HG02610 (cell line): ENCODE results near the gene DPAGT1.
"Not testable (repeated sequence)": the region's sequence is repeated elsewhere in the genome, so short reads cannot be mapped to it uniquely, and the experiment has no call there.

Source experiments
- ATAC-seq: cut with Tn5 transposase; IDR thresholded peaks from one replicate; pipeline ENCODE4 v1.9.1; 2021; ENCODE audit warnings: mild to moderate bottlenecking, moderate library complexity; ENCODE audit not compliant: unreplicated experiment

DPAGT1 gene

DNA sequence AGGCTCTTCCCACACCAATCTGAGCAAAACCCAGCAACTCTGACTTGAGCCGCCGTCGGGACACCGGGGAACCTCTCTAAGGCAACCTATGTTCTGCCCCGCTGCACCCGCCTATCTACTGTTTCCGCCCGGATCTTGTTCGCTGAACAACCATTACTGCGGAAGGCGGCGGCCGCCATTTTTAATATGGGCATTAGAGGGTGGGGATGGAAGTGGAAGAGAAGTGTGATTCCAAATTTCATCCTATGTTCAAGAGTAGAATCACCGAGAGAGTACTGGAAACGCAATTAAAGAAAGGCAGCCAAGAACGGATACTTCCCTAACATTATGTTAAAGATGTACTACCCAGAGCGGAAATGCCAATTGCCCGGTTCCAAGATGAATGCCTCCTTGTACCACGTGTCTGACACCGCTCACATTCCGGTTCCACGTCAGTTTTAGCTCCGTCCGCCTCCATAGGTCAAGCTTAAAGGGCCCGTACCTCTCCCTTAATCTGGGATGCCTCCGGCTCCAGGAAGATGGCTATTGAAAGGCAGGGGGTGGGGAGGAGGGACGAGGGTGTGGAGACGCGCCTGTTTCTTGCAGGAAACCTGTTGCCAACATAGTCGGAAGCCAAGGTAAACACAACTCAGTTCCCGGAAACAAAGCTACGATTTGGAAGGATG, at the start of gene DPAGT1:
Gene DPAGT1, minus strand, starts transcription at position 95 of the 665 bp plus-strand sequence. CDS start 198 bp downstream, outside the sequence.
- peak; percentile 82 for ATAC-seq

DNA sequence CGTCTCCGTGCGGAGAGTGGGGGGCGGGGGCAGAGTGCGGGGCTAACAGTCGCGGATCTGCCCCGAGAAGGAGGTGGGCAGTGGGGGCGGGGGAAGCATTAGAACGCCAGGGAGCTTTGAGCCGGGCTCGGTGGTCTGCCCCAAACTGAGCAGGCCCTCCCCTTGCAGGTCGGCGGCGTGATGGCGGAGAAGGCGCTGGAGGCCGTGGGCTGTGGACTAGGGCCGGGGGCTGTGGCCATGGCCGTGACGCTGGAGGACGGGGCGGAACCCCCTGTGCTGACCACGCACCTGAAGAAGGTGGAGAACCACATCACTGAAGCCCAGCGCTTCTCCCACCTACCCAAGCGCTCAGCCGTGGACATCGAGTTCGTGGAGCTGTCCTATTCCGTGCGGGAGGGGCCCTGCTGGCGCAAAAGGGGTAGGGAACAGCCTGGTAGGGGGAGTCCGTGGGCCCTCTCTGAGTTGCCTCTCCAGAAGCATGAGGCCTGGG, 48.2 kb upstream of the DPAGT1 start:
- ATAC-seq, result no peak

- no peak for ATAC-seq
These were observed 47.5 kb upstream of the DPAGT1 start, which contains the start of gene ABCG4 for GRCh38 chr11:119149018-119149785. ABCG4 (plus strand) TSS chr11:119149052; CDS start chr11:119149966, 914 bp downstream.

- ATAC-seq, result no peak
These were observed 47.0 kb upstream of the DPAGT1 start for GRCh38 chr11:119148720-119149017.

- no peak for ATAC-seq
These were observed 46.1 kb upstream of the DPAGT1 start for GRCh38 chr11:119147604-119148333.

DNA sequence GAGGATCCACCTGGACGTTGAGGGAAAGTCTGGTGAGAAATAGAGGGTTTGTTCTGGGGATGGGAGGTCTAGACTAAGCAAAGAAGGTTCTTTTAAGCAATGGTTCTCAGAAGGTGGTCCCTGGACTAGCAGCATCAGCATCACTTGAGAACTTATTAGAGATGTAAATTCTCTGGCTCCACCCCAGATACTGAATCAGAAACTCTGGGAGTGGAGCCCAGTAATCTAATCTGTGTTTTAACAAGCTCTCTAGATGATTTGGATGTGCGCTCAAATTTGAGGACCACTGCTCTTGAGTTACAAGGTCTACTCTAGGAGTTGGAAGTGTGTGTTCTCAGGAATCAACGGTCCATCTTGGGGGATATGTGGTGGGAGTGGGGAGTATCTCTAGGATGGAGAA, 43.9 kb upstream of the DPAGT1 start:
- ATAC-seq, result no peak

- no peak for ATAC-seq
These were observed 43.3 kb upstream of the DPAGT1 start for GRCh38 chr11:119144825-119145486.

DNA sequence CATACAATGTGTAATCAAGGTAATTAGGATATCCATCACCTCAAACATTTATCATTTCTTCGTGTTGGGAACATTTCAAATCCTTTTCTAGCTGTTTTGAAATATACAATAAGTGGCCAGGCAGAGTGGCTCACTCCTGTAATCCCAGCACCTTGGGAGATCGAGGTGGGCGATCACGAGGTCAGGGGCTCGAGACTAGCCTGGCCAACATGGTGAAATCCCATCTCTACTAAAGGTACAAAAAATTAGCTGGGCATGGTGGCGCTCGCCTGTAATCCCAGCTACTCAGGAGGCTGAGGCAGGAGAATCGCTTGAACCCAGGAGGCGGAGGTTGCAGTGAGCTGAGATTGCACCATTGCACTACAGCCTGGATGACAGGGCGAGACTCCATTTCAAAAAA, 37.6 kb upstream of the DPAGT1 start:
- ATAC-seq, result not testable (repeated sequence)

GRCh38 chr11:119134389-119134978, 32.8 kb upstream of the DPAGT1 start:
- no peak for ATAC-seq

DNA sequence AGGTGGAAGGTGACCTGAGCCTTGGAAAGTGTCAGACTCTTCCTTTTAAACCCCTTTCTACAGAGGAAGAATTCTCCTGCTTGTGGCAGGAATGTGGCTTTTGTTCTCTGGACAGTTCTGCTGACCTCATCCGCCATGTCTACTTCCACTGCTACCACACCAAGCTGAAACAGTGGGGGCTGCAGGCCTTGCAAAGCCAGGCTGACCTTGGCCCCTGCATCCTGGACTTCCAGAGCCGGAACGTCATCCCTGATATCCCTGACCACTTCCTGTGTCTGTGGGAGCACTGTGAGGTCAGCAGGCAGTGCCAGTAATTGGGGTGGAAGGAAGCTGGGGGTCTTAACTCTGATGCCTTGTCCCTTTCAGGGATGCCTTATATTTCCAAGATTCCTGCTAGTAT, 29.0 kb upstream of the DPAGT1 start:
- no peak for ATAC-seq

GRCh38 chr11:119126675-119127268, 25.1 kb upstream of the DPAGT1 start:
- no peak for ATAC-seq

DNA sequence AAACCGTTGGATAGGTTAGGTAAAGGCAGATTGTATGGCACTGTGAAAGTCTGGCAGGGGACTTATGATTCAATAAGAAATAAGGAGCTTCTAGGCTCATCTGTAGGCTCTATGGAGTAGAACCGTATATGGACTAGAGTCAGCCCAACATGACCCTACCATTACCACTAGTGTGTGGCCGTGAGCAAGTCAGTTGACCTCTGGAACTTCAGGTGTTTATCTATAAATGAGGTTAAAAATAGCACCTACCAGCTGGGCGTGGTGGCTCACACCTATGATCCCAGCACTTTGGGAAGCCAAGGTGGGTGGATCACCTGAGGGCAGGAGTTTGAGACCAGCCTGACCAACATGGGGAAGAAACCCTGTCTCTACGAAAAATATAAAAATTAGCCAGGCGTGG, 24.2 kb upstream of the DPAGT1 start:
- no peak for ATAC-seq

DNA sequence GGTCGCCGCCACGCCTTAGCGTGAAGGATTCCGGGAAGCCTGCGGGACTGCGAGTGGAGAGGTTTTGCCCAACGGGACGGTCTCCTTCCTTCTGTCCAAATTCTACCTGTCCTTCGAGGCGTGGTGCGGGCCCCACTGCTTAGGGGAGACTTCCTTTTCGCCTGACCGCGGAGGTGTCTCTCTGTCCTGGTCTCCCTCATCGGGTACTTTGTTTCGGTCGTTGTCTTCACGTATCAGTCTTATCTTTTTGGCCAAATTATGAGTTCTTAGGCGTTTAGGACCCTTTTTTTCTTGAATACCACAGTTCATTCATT, 20.1 kb upstream of the DPAGT1 start:
- ATAC-seq, result peak; percentile 12

DNA sequence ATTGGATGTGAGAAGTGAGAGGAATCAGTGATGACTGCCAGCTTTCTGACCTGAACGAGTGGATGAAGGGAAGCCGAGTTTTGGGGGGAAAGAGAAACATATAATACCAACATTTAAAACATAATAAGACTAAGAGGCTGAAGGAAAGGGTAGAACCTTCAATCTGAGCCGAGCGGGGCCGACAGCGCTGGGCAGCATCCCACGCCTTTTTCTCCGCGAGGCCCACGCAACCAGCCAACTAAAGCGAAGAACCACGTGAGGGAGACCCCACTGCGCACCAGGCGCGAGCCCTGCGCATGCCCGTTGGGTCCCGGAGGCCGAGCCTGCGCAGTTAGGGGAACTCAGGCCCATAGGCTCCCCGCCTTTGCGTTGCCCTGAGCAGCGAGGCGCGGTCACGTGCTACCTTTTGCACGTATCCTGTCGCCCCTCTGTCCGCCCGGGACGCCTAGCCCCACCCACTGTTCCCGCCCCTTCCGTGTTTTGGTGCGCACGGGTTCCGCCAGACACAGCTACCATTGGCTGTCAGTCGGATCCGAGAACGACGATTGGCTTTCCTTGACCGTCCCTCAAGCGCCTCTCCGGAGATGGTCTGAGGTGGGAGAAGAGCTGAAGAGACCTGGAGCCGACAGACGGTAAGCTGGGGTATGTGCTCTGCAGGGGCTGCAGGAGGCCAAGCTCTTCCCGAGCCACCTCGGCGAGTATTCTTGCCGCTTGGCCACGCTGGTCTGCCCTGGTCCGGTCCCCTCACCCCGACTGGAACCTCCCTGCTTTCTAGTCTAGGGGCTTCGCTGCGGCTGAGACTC, 19.6 kb upstream of the DPAGT1 start, which contains the start of gene HINFP:
Gene HINFP, plus strand, starts transcription at position 573 of the 803 bp plus-strand sequence. CDS start 5,365 bp downstream, outside the sequence.
- ATAC-seq, result peak; percentile 95

GRCh38 chr11:119120639-119121007, 19.0 kb upstream of the DPAGT1 start:
- ATAC-seq, result no peak

DNA sequence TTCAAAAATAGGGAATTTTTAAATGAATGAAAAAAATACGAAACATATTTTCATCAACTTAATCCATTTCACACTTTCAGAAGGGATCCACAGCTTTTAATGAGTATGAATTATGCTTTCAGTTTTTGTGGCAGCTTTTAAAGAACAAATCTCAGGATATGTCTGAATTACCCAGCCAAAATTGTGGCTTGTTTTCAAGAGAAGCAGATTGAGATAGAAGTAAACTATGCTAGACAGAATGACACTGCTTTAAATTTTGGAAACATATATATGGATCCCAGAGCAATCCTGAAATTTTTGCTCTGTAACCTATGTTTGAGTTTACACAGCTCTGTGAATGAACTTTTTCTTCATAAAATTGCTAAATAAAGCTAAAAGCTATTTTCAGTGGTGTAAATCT, 17.3 kb upstream of the DPAGT1 start:
- no peak for ATAC-seq

DNA sequence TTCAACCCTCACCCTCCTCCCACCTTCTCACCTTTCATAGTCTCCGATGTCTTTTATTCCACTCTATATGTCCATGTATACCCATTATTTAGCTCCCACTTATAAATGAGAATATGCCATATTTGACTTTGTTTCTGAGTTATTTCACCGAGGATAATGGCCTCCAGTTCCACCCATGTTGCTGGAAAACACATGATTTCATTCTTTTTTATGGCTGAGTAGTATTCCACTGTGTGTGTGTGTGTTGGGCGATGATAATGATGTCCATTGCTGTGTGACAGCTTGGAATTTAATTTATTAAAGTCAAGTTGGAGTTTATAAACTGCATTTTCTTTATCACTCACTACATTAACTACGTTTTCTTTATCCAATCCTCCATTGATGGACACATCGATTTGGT, 16.6 kb upstream of the DPAGT1 start:
- ATAC-seq, result no peak

GRCh38 chr11:119117004-119117706, 15.5 kb upstream of the DPAGT1 start:
- ATAC-seq, result no peak

DNA sequence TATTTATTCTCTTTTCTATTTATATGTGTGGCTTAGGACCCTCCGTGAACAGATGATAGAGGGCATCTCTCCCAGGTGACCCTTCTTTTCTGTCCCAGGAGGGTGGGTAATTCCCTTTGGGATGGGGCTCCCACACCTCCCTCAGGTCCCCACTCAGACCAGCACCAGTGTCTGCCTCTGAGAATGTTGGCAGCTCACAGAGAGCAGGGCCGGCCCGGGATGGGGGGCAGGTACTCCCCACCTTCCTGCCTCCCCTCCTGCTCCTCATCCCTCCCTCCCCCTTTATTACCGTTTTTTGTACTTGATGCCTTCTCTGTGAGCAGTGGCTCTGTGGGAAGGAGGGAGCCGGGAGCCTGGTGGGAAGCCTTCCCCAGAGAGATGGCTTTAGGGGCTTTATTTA, 14.9 kb upstream of the DPAGT1 start:
- no peak for ATAC-seq
